Fibroblast of skin of abdomen (primary cell): ENCODE data around the gene PLEKHM1.

Source experiments
- DNase-seq: peaks from one replicate; pipeline ENCODE4 v3.0.0-alpha.2; 2013

PLEKHM1 gene

DNA sequence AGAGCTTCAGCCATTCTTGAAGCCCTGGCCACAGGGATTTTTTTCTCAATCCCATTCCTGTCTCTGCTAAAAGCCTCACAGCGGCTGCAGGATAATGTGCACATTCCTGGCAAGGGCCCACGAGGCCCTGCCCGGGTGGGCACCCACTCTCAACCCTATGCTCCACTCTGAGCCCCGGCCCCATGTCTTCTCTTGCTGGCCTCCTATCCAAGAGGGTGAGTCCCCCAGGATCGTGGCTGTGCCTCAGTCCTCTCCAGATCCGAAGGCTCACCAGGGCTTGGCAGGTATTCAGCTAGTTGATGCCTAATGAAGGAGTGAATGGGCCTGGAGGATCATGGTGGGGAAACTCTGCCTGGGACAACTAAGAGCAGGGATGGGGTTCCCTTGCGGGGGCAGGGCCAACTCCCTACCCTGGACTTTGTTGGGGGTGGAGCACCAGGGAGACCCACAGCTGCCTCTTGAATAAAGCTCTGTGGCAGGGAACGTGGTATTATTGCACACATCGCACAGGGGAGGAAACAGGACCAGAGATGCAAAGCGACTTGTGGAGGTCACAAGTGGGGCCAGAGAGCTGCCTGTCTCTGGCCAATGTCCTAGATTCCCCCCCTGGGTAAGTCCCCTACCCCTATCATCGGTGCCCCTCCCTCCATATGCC lies 63.2 kb downstream of the PLEKHM1 start:
- DNase-seq: no peak

DNA sequence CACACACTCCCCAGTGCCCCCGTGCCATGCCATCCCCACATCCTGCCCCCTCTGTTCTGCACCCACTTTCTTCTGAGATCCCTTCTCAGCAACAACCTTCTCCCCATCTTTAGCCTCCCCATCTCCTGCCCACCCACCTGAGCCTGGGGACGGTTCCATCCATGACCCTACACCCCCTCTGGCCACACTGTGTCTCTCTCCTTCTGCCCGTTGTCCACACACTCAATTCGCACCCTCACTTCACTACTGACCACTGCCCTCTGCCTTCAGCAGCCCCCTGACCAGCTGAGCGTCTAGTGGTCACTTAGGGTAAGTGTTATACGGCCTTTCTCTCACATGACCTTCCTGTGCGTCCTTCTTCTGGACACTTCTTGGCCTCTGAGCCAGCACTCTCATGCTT lies 64.0 kb downstream of the PLEKHM1 start:
- DNase-seq: no peak

DNA sequence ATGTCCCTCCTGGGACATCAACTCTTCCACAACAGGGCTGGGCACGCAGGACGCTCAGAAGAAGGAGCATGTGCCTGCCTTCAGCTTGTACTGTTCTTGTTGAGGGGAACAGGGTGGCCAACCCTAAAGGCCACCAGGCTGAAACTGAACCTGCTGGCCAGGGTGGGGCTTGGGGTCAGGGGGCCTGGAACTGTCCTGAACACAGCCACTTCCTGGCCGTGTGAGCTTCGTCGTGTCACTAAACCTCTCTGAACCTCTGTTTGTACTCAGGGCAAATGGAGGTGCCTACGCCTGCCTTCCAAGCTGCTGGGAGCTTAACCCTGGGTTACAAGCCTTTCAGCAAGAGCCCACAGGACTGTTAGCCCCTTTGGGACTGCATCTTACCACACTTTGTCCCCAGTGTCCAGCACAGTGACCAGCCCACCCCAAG lies 64.5 kb downstream of the PLEKHM1 start:
- DNase-seq: no peak

DNA sequence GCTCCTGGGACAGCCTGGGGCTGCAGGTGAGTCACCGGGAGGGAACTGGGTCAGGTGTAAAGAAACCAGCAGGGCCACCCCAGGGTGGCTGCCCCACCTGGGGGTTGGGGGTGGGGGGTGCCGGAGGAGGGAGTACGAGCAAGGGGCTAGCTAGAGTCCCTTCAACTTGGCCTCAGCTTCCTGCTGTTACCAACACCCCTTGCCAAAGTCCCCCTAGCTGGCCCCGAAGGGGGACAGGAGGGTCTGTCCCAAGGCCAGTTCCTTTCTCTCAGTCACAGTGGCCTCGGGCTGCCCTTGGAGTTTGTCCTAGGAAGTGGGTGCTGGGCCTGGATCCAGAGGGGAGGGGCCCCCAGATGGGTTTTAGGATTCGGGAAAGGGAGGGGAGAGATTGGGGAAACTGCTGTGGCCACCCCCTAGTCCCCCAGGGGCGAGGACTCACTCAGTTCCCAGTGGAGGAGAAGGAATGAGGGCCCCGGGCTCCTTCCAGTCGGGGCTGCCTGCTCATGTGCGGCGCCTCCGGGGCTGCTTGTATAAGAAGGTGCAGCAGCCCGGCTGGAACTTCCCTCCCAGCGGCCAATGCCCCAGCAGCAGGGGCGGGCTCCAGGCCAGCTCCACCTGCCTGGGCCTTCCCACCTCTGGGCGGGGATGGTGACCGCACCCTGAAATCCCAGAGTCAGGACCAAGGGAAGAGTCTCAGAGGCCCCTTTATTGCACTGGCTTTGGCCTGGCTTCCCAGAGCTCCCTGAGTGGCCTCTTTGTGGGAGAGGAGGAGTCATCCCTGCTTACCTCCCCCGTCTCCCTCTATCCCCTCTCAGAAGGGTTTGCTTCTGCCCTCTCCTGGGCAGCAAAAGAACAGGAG lies 65.2 kb downstream of the PLEKHM1 start:
- peak; percentile 66 for DNase-seq

DNA sequence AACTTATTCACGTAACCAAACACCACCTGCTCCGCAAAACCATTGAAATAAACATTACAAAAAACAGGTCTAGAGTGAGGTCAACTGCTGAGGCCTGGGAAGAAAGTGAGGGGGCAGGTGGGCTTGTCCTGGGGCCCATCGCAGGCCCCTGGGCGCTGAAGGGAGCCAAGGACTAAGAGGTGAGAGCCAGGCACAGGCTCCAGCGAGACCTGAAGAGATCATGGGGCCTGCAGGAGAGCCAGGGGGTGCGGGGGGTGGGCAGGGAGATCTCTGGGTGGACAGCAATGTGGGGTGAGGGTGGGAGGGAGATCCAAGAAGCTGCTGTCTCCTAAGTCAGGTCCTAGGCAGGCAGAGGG lies 65.8 kb downstream of the PLEKHM1 start:
- DNase-seq: no peak

DNA sequence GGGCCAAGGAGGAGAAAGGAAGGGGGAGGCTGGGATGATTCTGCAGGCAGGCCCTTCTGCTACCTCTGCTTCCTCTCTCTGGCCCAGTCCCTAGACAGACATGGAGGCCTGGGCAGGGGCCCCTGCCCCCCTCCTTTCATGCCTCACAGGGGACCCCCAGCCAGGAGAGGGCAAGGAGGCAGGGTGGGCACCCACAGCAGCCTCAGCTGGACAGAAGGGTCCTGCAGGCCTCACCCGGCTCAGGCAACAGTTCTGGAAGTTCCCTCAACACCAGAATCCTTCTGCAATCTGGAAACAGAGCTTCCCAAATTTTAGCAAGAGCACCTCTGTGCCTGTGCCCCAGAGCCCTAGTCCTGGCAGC lies 66.6 kb downstream of the PLEKHM1 start:
- DNase-seq: no peak

DNA sequence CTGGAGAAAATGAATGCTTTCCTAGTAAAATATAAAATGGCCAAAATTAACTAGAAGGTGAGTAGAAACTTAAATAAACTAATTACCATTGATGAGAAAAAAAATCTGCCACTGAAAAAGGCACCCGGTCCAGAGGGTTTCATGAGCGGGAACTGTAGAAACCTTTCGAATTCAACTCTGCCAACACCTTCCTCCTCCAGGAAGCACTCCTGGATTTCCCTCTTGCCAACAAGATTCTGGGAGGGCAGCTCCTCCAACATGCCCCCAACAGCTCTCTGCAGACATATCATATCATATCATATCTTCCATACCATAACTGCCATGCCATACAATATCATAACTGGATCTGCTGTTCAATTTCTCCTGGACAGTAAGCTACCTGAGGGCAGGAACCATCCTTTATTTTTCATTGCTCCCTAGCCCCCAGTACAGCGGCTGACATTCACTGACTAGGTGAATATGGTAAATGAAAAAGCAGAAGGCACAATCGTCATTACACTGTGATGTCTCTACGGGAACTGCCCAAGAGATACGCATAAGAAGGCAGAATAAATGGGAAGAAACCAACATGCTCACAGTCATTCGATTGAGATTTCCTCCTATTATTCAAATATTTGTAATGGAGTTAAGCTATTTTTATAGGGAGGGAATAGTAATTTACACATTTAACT lies 67.1 kb downstream of the PLEKHM1 start:
- DNase-seq: no peak

DNA sequence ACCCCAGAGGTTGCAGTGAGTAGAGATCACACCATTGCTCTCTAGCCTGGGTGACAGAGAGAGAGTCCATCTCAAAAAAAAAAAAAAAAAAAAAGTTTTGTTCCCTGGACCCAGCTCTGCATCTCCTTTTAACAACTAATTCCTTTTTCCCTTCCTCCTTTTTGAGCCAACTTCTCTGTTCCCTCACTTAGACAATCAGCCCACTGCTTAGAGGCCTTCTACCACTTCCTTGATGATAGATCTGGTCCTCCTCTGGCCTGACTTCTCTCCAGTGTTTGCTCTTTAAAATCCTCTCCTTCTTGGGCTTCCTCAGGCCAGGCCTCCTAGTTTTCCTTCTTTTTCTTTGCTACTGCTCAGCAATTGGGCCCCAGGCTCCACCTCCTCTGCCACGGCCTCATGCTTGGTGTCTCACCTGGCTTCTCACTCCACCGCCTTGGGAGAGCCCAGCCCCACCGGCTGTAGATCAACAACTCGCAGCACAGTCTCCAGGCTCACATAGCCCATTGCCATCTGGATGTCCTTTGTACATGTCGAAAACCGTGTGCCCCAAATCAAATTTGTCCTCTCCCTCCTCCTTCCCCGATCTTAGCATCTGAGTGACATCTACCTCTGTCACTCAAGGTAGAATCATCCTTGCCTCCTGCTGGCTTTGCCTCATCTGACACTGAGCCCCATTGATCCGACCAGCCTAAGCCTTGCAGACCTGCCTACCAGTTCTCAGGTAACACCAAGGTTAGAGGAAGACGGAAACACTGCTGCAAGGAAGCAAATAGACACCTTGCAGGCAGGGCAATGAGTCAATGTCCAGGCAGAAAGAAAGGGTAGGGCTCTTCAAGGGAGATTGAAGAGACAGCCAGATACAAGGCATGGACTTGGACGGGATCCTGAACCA lies 75.3 kb downstream of the PLEKHM1 start:
- DNase-seq: no peak

DNA sequence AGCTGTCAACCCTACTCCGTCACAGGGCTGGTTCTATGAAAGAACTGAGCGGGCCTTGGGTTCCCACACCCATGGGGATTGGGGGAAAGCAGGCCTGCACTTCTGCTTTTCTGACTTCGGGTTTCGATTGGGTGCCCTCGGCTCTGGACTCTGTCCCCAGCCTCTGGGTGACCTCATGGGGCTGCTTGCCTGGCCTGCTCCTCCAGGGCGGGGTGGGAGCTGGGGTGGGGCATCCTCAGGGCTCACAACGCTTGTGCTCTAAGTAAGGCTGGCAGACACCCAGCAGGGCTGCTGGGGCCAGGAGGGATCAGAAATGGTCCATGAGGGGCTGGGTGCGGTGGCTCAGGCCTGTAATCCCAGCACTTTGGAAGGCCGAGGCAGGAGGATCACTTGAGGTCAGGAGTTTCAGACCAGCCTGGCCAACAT lies 77.0 kb downstream of the PLEKHM1 start:
- DNase-seq: no peak

DNA sequence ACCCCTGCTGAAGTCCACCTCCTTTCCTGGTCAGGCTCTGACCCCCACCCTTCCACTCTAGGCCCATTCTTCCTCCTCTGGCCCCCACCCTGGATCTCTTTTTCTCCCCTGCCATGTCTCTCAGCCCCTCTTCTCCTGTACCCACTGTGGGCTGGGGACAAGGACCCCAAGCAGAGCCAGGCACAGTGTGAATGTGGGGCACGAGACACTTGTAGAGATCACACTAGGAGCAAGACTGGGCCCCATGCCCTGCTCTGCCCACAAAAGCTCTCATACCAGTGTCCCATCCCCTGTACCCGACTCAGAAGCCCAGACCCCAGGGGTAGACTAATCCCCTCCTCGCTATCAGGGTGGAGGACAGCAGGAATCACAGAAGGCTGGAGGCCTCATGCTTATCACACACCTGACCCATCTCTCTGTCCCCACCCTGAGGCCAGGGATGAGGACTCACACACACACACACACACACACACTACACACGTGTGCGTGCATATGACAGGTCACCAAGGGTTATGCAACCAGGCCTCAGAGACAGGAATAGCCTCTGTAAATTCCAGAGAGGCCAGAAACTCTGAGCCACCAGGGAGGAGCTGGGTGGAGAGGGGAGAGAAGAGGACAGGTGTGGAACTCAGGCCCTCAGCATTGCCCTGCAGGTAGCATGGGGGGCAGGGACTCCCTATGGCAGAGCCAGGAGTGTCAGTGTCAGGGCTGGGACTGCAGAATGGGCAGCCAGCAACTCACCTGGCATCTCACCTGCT lies 79.0 kb downstream of the PLEKHM1 start:
- DNase-seq: no peak

DNA sequence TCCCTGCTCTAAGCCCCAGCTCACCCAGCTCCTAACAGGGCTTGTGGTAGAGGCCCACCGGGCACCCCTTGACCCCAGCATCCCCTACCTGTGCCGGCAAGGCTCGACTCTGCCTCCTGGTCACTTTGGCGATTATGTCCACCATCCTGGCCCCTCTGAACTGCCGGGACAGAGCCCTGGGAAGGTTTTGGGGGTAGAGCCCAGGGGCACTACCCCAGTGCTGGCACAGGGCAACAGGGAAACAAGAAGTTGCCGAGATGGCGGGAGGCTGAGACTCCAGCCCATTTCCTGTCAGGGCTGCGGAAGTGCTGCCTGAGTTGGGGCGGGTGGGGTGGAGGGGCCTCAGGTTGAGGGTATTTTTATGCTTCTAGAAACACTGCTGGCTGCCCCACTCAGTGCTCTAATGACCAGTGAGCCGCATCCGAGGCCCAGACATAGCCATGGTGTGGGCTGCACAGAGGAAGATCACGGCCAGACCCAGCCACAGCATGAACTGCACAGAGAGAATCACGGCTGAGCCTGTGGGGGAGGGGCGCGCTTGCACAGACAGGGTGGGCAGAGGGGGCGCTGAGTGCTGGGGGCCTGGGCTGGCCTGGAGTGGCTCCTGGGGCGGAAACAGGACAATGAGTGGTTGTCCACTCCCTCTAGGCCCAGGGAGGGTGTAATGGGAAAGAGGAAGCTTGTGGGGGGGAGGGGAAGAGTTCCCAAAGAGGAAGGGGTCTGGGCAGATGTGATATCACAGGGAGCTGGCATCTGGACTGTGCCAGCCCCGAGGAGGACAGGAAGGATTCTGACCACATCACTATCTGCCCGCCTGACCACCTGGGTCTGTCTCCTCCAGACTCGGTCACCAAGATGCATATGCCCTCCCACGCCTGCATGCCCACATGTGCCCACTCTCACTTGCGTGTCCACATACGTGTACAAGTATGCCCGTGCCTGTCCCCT lies 80.1 kb downstream of the PLEKHM1 start:
- DNase-seq: no peak

DNA sequence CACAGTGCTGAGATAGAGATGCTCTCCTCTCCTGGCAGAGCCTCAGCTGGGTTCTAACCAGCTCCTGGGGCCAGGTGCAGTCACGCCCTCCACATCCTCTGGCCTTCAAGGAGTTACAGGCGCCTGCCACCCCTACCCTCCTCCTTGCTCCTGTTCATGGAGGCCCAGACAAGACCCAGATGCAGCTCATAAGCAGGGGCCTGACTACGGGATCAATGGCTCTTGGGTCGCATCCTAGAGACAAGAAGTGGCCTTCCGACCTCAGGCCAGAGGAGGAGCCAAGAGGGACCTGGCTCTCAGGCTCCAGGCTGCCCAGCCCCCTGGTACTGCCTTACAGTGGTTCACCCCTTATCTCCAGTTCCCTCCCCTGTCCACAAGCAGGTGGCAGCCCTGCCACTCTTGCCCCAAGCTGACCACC lies 80.9 kb downstream of the PLEKHM1 start:
- no peak for DNase-seq

DNA sequence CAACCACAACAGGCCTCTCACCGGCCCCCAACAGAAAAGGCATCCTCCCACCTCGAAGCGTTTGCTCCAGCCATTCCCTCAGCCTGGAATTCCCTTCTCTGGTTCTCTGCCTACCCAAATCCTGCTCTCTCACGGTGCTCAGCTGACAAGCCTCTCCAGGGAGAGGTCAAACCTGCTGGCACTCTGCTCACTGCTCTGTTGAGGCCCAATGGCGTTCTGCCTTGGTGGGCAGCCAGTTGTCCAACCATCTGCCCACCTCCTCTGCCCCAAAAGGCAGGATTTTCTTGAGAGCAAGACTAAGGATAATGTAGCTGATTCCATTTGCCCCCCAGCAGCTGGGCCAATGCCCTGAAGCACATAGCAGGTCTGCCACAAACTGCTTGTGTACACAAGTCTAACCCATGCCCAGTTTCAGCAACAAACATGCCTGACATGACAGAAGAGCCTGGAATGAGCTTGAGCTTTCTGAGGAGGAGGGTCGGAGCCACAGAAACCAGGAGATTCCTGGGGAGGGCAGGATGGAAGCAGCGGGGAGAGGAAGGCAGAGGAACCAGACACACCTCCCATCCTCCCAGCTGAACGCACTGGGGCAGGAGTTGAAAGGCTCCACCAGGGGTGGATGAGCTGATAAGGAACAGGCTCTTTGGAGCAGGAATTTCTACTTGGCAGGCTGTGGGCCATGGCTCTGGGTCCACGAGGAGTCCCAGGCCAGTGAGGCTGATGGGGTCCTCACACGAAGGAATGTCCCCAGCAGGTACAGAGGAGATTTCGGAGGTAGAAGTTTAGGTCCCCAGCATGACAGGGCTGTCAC lies 81.7 kb downstream of the PLEKHM1 start:
- no peak for DNase-seq

DNA sequence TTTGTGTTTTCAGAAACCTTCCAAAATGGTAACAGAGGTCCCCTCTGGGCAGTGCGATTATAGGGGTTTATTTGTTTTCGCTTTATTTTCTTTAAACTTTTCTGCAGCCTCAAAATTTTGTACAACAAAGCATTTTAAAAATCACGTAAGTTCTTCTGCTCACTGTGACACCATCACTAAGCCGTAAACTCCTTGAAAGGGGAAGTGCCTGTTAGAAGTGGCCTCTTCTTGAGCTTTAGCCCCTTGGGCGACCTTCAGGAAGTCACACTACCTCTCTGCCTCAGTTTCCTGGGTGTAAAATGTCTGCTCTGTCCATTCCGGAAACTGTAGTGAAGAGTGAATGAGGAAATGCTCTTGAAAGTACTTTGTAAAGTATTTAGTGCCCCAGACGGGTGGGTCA lies 84.4 kb downstream of the PLEKHM1 start:
- DNase-seq: no peak

DNA sequence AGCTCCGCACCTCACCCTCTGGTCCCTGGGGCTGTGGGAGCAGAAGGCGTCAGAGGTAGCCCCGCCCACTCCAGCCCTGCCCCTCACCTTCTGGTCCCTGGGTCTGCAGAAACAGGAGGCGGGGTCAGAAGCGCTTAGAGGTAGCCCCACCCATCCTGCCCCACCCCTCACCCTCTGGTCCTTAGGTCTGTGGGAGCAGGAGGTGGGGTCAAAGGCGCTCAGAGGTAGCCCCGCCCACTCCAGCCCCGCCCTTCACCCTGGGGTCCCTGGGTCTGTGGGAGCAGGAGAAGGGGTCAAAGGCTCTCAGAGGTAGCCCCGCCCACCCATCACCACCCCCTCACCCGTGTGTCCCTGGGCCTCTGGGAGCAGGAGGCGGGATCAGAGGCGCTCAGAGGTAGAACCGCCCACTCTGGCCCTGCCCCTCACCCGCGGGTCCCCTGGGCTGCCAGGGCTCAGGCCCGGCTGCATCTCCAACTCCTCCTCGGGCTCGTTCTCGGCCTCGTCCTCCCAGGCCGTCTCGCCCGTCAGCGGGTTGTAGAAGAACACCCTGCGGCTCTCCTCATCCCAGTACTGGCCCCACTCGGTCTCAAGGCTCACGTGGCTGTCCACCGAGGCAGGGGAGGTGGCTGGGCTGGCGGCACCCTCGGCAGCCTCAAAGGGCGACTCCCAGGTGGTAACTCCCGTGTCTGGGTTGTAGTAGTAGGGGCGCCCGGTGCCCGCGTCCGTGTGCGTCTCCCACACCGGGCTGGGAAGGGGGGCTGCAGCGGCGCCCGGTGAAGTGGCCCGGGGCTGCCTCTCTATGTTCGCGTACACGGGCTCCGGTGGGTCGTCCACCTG lies 85.1 kb downstream of the PLEKHM1 start:
- no peak for DNase-seq

DNA sequence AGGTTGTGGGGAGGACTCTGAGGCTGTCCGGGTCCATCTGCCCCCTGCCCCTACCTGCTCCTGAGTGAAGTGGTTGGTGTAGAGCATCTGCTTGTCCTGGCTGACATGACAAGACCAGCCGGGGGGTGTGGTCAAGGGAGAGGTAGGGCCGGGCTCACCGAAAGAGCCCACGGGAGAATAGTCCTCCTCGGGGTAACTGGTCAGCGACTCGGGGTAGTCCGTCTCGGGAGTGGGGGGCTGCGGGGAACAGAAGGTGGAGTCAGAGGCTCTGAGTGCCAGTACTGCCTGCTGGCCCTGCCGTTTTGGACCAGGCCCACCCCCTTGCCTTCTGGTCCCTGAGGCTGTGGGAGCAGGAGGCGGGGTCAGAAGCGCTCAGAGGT lies 85.7 kb downstream of the PLEKHM1 start:
- no peak for DNase-seq

DNA sequence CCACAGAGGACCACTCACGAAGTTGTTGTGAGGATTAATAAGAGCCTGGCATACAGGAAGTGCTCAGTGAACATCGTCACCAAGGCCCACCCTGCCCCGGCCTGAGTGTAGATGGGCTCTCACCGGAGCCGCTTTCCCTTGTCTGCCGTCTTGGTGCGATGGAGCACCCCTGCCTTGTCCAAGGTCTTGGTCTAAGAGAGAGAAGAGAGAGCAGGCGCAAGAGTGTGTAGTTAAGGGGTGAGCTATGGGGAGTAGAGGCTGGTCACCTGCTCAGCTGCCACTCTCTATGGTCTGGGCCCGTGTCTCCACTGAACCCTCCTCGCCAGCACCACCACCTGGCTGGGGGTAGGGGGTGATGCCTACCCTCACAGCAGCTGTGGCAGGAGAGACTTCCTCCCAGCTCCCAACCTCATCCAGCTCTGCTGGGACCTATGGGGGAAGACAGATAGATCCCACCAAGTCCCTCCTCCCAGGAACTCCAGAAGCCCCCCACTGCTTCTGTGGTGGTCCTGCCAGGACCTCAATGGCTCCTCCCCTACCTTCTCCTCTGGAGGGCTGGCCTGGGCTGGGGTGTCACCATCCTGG lies 86.5 kb downstream of the PLEKHM1 start:
- no peak for DNase-seq

DNA sequence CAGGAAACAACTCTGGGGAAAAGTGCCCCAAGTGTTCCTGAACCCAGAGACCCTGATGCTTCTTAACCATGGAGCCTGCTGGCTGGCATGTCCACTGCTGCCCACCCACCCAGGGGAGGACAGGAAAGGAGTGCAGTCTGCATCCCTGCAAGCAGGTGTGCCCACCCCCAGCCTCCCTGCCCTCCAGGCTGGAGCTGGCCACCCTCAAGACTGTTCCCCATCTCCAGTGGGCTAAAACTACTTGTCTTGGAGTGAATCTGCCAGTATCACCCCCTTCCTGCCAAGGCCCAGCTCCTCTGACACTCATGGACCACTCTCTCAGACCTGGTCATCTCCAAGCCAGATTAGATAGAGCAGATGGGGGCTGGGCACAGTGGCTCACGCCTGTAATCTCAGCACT lies 87.6 kb downstream of the PLEKHM1 start:
- DNase-seq: no peak

DNA sequence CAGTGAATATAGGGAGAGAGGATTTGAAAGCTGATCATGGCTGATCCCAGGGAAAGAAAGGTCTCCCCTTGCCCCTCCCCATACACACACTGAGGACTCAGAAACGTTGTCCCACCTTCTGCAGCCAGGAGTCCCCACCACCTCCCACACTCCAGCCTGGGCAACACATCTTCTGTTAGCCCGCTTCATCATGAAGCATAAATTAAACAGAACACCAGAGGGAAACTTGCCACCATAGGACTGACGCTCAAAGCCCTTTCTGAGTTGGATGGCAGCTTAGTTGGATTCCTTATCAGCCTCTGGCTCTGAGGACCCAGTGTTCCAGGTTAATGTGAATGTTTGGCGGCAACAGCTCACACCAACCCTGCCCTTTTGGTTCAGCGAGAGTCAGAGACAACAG lies 91.7 kb downstream of the PLEKHM1 start:
- no peak for DNase-seq
